Neural progenitor cell (in vitro differentiated cells): ENCODE data around the gene GPR3. TPM values are rescaled to one million over a fixed set of nuclear protein-coding genes. Genes with fewer than 3 reads are reported as not detected.
A peak's percentile ranks its signal among the peaks of the same experiment; 100 is the strongest.

Experiments
- DNase-seq: peaks from one replicate; pipeline ENCODE4 v3.0.0-alpha.2; 2016; ENCODE audit warnings: low spot score
- H2AFZ ChIP-seq: fragments of 200-600 bp; sonication (generic); replicated peaks from 2 replicates; pipeline ENCODE4 v1.6.1; 2016; ENCODE audit warnings: antibody characterized with exemption
- H3F3A ChIP-seq: fragments of 200-600 bp; sonication (generic); 2 replicates; pipeline ENCODE4 v1.6.1; 2016; ENCODE audit warnings: antibody characterized with exemption, low read depth
- H3K27ac ChIP-seq: fragments of 200-600 bp; sonication (generic); 2 replicates; pipeline ENCODE4 v1.5.1; 2016; ENCODE audit warnings: mild to moderate bottlenecking
- H3K27me3 ChIP-seq: fragments of 200-600 bp; sonication (generic); 2 replicates; pipeline ENCODE4 v1.6.1; 2016; ENCODE audit warnings: mild to moderate bottlenecking, moderate library complexity
- H3K36me3 ChIP-seq: fragments of 200-600 bp; sonication (generic); 2 replicates; pipeline ENCODE4 v1.5.1; 2016
- H3K4me1 ChIP-seq: fragments of 200-600 bp; sonication (generic); 2 replicates; pipeline ENCODE4 v1.6.1; 2016; ENCODE audit warnings: mixed run types
- H3K4me2 ChIP-seq: fragments of 200-600 bp; sonication (generic); 2 replicates; pipeline ENCODE4 v1.6.1; 2016
- H3K4me3 ChIP-seq: fragments of 200-600 bp; sonication (generic); 2 replicates; pipeline ENCODE4 v1.5.1; 2016
- H3K79me2 ChIP-seq: fragments of 200-600 bp; sonication (generic); 2 replicates; pipeline ENCODE4 v1.6.1; 2016; ENCODE audit warnings: low read depth
- H3K9ac ChIP-seq: fragments of 200-600 bp; sonication (generic); 2 replicates; pipeline ENCODE4 v1.6.1; 2016
- H3K9me3 ChIP-seq: fragments of 200-600 bp; sonication (generic); 2 replicates; pipeline ENCODE4 v1.5.1; 2016; ENCODE audit warnings: low read depth
- H4K20me1 ChIP-seq: fragments of 200-600 bp; sonication (generic); 2 replicates; pipeline ENCODE4 v1.6.1; 2016; ENCODE audit warnings: low read depth
- H3K27ac Mint-ChIP-seq: 3 replicates; pipeline ENCODE4 v1.8.0; 2021; ENCODE audit warnings: mixed read lengths
- H3K27me3 Mint-ChIP-seq: 2 replicates; pipeline ENCODE4 v1.8.0; 2022; ENCODE audit warnings: low read depth, mild to moderate bottlenecking, inconsistent platforms, moderate library complexity, mixed read lengths; ENCODE audit not compliant: insufficient read depth
- H3K36me3 Mint-ChIP-seq: 3 replicates; pipeline ENCODE4 v1.8.0; 2021; ENCODE audit warnings: mixed read lengths
- H3K4me1 Mint-ChIP-seq: 3 replicates; pipeline ENCODE4 v1.8.0; 2021; ENCODE audit warnings: mixed read lengths
- H3K4me3 Mint-ChIP-seq: 3 replicates; pipeline ENCODE4 v1.8.0; 2021; ENCODE audit warnings: mild to moderate bottlenecking, moderate library complexity, mixed read lengths
- H3K9me3 Mint-ChIP-seq: 3 replicates; pipeline ENCODE4 v1.8.0; 2020; ENCODE audit warnings: mixed read lengths
- EZH2 ChIP-seq: fragments of 200-600 bp; sonication (generic); IDR thresholded peaks from 2 replicates; pipeline ENCODE4 v1.6.1; 2017; ENCODE audit warnings: antibody characterized with exemption, mild to moderate bottlenecking, moderate library complexity
- EZH2phosphoT487 ChIP-seq: fragments of 200-600 bp; sonication (generic); IDR thresholded peaks from 2 replicates; pipeline ENCODE4 v1.6.1; 2017; ENCODE audit warnings: antibody characterized with exemption
- total RNA-seq: library from RNA; depleted of rRNA; stranded (reverse); fragments of >200 nt; gene quantifications from 2 replicates; pipeline ENCODE4 v1.2.3, GENCODE V29; 2015; ENCODE audit warnings: low replicate concordance
- TF ChIP-seq, protein P1 (sequence below): fragments of 200-600 bp; sonication (generic); IDR thresholded peaks from 2 replicates; pipeline ENCODE4 v1.5.1; 2017; ENCODE audit warnings: antibody characterized with exemption, mild to moderate bottlenecking

GPR3 gene
- total RNA-seq, 1 donor from 2014 or later = 3.1 TPM

DNA sequence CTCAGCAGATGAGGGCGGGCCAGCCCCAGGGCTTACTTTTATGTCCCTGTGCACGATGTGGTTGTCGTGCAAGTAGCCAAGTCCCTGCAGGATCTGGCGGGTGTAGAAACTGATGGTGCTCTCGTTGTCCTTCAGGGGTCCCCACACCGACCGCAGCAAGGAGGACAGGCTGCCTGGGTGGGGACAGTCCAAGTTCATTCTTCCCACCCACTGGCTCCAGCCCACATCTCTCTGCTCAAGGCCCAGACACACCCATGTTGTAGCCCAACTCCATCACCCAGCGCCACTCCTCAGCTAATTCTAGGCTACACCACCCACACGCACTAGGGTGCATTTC is 32.6 kb upstream of the GPR3 start:
- no peaks in the 10 kb centered on the region for H3K79me2 ChIP-seq
- no peak overlapping the region for H3K27ac ChIP-seq
- no peak for TF ChIP-seq EZH2
- no peak for TF ChIP-seq EZH2phosphoT487
- TF ChIP-seq, protein P1, sequence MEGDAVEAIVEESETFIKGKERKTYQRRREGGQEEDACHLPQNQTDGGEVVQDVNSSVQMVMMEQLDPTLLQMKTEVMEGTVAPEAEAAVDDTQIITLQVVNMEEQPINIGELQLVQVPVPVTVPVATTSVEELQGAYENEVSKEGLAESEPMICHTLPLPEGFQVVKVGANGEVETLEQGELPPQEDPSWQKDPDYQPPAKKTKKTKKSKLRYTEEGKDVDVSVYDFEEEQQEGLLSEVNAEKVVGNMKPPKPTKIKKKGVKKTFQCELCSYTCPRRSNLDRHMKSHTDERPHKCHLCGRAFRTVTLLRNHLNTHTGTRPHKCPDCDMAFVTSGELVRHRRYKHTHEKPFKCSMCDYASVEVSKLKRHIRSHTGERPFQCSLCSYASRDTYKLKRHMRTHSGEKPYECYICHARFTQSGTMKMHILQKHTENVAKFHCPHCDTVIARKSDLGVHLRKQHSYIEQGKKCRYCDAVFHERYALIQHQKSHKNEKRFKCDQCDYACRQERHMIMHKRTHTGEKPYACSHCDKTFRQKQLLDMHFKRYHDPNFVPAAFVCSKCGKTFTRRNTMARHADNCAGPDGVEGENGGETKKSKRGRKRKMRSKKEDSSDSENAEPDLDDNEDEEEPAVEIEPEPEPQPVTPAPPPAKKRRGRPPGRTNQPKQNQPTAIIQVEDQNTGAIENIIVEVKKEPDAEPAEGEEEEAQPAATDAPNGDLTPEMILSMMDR = no peak
- H3K36me3 ChIP-seq = no peaks in the 10 kb centered on the region
- H3K27ac Mint-ChIP-seq = no peak overlapping the region
- H3K4me2 ChIP-seq = peak overlapping the region; percentile 98
- H3K36me3 Mint-ChIP-seq = peaks cover 11% of the 10 kb centered on the region
- H3K27me3 Mint-ChIP-seq = peaks cover 25% of the 10 kb centered on the region
- no peak overlapping the region for H2AFZ ChIP-seq
- H3K9me3 Mint-ChIP-seq = no peaks in the 10 kb centered on the region
- H3K9ac ChIP-seq = no peak overlapping the region
- H3K4me1 Mint-ChIP-seq = peaks cover 38% of the 10 kb centered on the region
- H4K20me1 ChIP-seq = peaks cover 32% of the 10 kb centered on the region
- peaks cover 27% of the 10 kb centered on the region for H3K4me1 ChIP-seq
- H3K9me3 ChIP-seq = no peaks in the 10 kb centered on the region
- H3F3A ChIP-seq = peaks cover 22% of the 10 kb centered on the region
- peaks cover 55% of the 10 kb centered on the region for H3K27me3 ChIP-seq
- peak overlapping the region; percentile 44 for H3K4me3 Mint-ChIP-seq
- H3K4me3 ChIP-seq = peak overlapping the region; percentile 68
- no peak for DNase-seq

DNA sequence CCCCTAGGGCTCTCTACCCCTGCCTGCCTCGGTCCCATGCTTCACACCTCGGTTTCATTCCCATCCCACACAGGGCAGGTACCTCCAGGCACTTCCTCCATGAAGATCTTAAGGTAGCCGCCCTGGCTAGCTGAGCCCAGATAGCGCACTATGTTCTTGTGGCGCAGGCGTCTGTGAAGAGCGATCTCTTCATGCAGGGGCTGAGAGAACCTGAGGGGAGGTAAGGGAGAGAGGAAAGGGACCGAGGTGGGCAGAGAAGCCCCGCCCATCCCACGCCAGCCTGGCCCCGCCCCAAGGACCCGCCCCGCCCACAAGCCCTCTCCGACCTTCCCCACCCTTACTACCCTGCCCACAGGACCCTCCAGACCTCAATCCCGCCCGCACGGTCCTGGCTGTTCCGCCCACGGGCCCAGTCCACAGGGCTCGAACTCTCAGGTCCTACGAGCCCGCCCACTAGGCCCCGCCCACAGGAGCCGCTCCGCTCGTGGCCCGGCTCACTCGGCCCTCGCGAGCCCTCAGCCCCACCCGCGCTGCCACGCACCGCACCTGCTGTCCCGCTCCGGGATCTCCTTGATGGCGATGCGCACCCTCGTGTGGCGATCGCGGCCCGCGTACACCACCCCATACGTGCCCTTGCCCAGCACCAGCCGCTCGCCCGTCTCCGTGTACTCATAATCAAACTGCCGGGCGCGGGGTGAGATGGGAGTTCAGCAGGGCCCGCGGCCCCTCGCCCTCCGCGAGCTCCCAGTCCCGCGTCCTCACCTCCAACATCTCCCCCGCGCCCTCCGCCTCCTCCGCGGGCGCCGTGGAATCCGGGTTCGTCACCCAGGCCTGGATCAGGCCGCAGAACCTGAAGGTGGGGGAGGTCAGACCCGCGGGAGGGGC is 32.0 kb upstream of the GPR3 start:
- Mint-ChIP-seq H3K9me3 (no peaks in the 10 kb centered on the region), H3K36me3 (peaks cover 11% of the 10 kb centered on the region), H3K27ac (no peak overlapping the region), H3K4me1 (peaks cover 44% of the 10 kb centered on the region), H3K4me3 (peak overlapping the region; percentile 44), H3K27me3 (peaks cover 29% of the 10 kb centered on the region)
- H3K79me2 ChIP-seq = no peaks in the 10 kb centered on the region
- H3K9ac ChIP-seq = no peak overlapping the region
- peaks cover 33% of the 10 kb centered on the region for H3K4me1 ChIP-seq
- no peaks in the 10 kb centered on the region for H3K9me3 ChIP-seq
- peaks cover 55% of the 10 kb centered on the region for H3K27me3 ChIP-seq
- peak overlapping the region; percentile 99 for H2AFZ ChIP-seq
- no peaks in the 10 kb centered on the region for H3K36me3 ChIP-seq
- TF ChIP-seq EZH2 = peak; percentile 69
- TF ChIP-seq, protein P1 = no peak
- no peak for TF ChIP-seq EZH2phosphoT487
- peak overlapping the region; percentile 68 for H3K4me3 ChIP-seq
- peaks cover 27% of the 10 kb centered on the region for H3F3A ChIP-seq
- no peak overlapping the region for H3K27ac ChIP-seq
- peak overlapping the region; percentile 98 for H3K4me2 ChIP-seq
- H4K20me1 ChIP-seq = peaks cover 37% of the 10 kb centered on the region
- DNase-seq = peak; percentile 66

DNA sequence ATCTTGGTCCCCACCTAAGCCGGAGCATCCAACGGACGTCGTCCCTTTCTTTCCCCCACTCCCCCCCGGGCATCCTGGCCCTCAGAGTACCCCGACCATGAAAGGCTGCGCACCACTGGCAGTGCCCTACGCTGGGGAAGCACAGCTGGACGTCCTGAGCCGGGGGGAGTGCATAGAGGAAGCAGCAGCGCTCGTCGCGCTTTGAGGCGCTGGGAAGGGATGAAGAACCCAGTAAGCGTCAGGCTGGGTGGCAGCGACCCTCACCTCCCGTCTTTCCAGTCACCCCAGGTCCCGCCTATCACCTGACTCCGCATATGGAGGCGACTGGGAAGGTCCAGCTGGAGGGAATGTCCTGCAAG is 31.4 kb upstream of the GPR3 start:
- H3K27ac ChIP-seq = no peak overlapping the region
- no peaks in the 10 kb centered on the region for H3K79me2 ChIP-seq
- Mint-ChIP-seq H3K4me1 (peaks cover 48% of the 10 kb centered on the region), H3K27me3 (peaks cover 32% of the 10 kb centered on the region), H3K4me3 (no peak overlapping the region), H3K27ac (no peak overlapping the region), H3K9me3 (no peaks in the 10 kb centered on the region), H3K36me3 (peaks cover 11% of the 10 kb centered on the region)
- peaks cover 33% of the 10 kb centered on the region for H3K4me1 ChIP-seq
- H4K20me1 ChIP-seq = peaks cover 37% of the 10 kb centered on the region
- H3K4me3 ChIP-seq = peak overlapping the region; percentile 68
- H3K27me3 ChIP-seq = peaks cover 55% of the 10 kb centered on the region
- H2AFZ ChIP-seq = peak overlapping the region; percentile 99
- no peaks in the 10 kb centered on the region for H3K9me3 ChIP-seq
- peak overlapping the region; percentile 98 for H3K4me2 ChIP-seq
- peak; percentile 37 for DNase-seq
- TF ChIP-seq EZH2 (peak; percentile 54), EZH2phosphoT487 (peak; percentile 23)
- TF ChIP-seq, protein P1 = no peak
- peaks cover 33% of the 10 kb centered on the region for H3F3A ChIP-seq
- H3K36me3 ChIP-seq = no peaks in the 10 kb centered on the region
- no peak overlapping the region for H3K9ac ChIP-seq
